Brain microvascular endothelial cell (primary cell): ENCODE results near the gene VAPA.

Experiments used
- DNase-seq: peaks from one replicate; pipeline ENCODE4 v3.0.0-alpha.2; 2020
- H3K27ac ChIP-seq: fragments of 250-450 bp; sonication (Bioruptor Pico); 2 replicates; pipeline ENCODE4 v1.5.1; 2020; ENCODE audit warnings: mild to moderate bottlenecking, moderate library complexity
- H3K27me3 ChIP-seq: fragments of 250-450 bp; sonication (Bioruptor Pico); replicated peaks from 2 replicates; pipeline ENCODE4 v1.5.1; 2020; ENCODE audit warnings: mild to moderate bottlenecking
- H3K36me3 ChIP-seq: fragments of 250-450 bp; sonication (Bioruptor Pico); replicated peaks from 2 replicates; pipeline ENCODE4 v1.5.1; 2020; ENCODE audit warnings: mild to moderate bottlenecking
- H3K4me3 ChIP-seq: 2 replicates; pipeline ENCODE4 v1.5.1; 2011; ENCODE audit warnings: low read depth, mild to moderate bottlenecking, control low read depth, low read length, moderate library complexity
- CTCF ChIP-seq: IDR thresholded peaks from 2 replicates; pipeline ENCODE4 v1.5.1; 2011; ENCODE audit warnings: low read depth, mild to moderate bottlenecking, moderate library complexity, low read length, control low read depth, inconsistent platforms; ENCODE audit errors: missing control alignments
- in situ Hi-C: cut with HindIII; loops from 2 replicates; pipeline ENCODE4 v1.10.0; 2017; ENCODE audit warnings: low sequenced_read_pairs, low pct_ligation_motif_present

VAPA gene

GRCh38 chr18:9919564-9920232 is 5.9 kb downstream of the VAPA start:
- in situ Hi-C loops: no loop called here
- Histone ChIP-seq H3K27ac (no peak overlapping the region), H3K4me3 (no peak overlapping the region), H3K27me3 (no peaks in the 10 kb centered on the region), H3K36me3 (peaks cover 1% of the 10 kb centered on the region)
- no peak for DNase-seq
- no peak for TF ChIP-seq CTCF

- Histone ChIP-seq H3K27me3 (no peaks in the 10 kb centered on the region), H3K4me3 (no peak overlapping the region), H3K27ac (no peak overlapping the region), H3K36me3 (no peaks in the 10 kb centered on the region)
- in situ Hi-C loops: no loop called here
- no peak for DNase-seq
- no peak for TF ChIP-seq CTCF
These were observed 8.9 kb downstream of the VAPA start for GRCh38 chr18:9922592-9923311.

- DNase-seq: no peak
- no peaks in the 10 kb centered on the region for H3K36me3 ChIP-seq
- no peak overlapping the region for H3K4me3 ChIP-seq
- no peaks in the 10 kb centered on the region for H3K27me3 ChIP-seq
- in situ Hi-C loops: no loop called here
- no peak overlapping the region for H3K27ac ChIP-seq
- TF ChIP-seq CTCF: no peak
These were observed 10.6 kb downstream of the VAPA start for GRCh38 chr18:9924371-9924943.

- no peaks in the 10 kb centered on the region for H3K36me3 ChIP-seq
- no peak overlapping the region for H3K27ac ChIP-seq
- in situ Hi-C loops: no loop called here
- no peak for TF ChIP-seq CTCF
- DNase-seq: no peak
- H3K4me3 ChIP-seq: no peak overlapping the region
- no peaks in the 10 kb centered on the region for H3K27me3 ChIP-seq
These were observed 11.6 kb downstream of the VAPA start for GRCh38 chr18:9925369-9925768.

- no peak for TF ChIP-seq CTCF
- in situ Hi-C loops: no loop called here
These were observed 12.0 kb downstream of the VAPA start for GRCh38 chr18:9925795-9926194.

More at GRCh38 chr18:9925795-9926194, 12.0 kb downstream of the VAPA start:
- no peaks in the 10 kb centered on the region for H3K36me3 ChIP-seq
- DNase-seq: no peak
- no peaks in the 10 kb centered on the region for H3K27me3 ChIP-seq
- H3K4me3 ChIP-seq: no peak overlapping the region
- no peak overlapping the region for H3K27ac ChIP-seq
